ENCODE data around the gene SRMS.

Gene SRMS

GRCh38 chr20:63543131-63543530 is 4.4 kb downstream of the SRMS start:
- in situ Hi-C loops (cut with MboI; ENCODE audit: low pct_unique_long_range_greater_than_20kb, low sequenced_read_pairs, unreplicated experiment): no loop called here
- TF ChIP-seq CTCF (IDR thresholded peaks at IDR 0.05; ENCODE audit: extremely low read depth, insufficient read depth, missing control alignments): no peak
- DNase-seq (ENCODE audit: low spot score): no peak

GRCh38 chr20:63542696-63543095 is 4.9 kb downstream of the SRMS start:
- in situ Hi-C loops (cut with MboI; ENCODE audit: low pct_unique_long_range_greater_than_20kb, low sequenced_read_pairs, unreplicated experiment): no loop called here
- no peak for TF ChIP-seq CTCF (IDR thresholded peaks at IDR 0.05; ENCODE audit: extremely low read depth, insufficient read depth, missing control alignments)
- DNase-seq (ENCODE audit: low spot score): peak; percentile 90

GRCh38 chr20:63542031-63542559 is 5.5 kb downstream of the SRMS start:
- DNase-seq (ENCODE audit: low spot score): no peak
- in situ Hi-C loops (cut with MboI; ENCODE audit: low pct_unique_long_range_greater_than_20kb, low sequenced_read_pairs, unreplicated experiment): no loop called here
- no peak for TF ChIP-seq CTCF (IDR thresholded peaks at IDR 0.05; ENCODE audit: extremely low read depth, insufficient read depth, missing control alignments)

- in situ Hi-C loops (cut with MboI; ENCODE audit: low pct_unique_long_range_greater_than_20kb, low sequenced_read_pairs, unreplicated experiment): no loop called here
Observed at GRCh38 chr20:63541371-63541770, 6.2 kb downstream of the SRMS start.

GRCh38 chr20:63540417-63541186 is 6.9 kb downstream of the SRMS start:
- DNase-seq (ENCODE audit: low spot score): no peak
- in situ Hi-C loops (cut with MboI; ENCODE audit: low pct_unique_long_range_greater_than_20kb, low sequenced_read_pairs, unreplicated experiment): no loop called here
- no peak for TF ChIP-seq CTCF (IDR thresholded peaks at IDR 0.05; ENCODE audit: extremely low read depth, insufficient read depth, missing control alignments)

More at GRCh38 chr20:63541371-63541770, 6.2 kb downstream of the SRMS start:
- DNase-seq (ENCODE audit: low spot score): no peak
- no peak for TF ChIP-seq CTCF (IDR thresholded peaks at IDR 0.05; ENCODE audit: extremely low read depth, insufficient read depth, missing control alignments)

- no peak for TF ChIP-seq CTCF (IDR thresholded peaks at IDR 0.05; ENCODE audit: extremely low read depth, insufficient read depth, missing control alignments)
- no peak for DNase-seq (ENCODE audit: low spot score)
- in situ Hi-C loops (cut with MboI; ENCODE audit: low pct_unique_long_range_greater_than_20kb, low sequenced_read_pairs, unreplicated experiment): no loop called here
Observed at GRCh38 chr20:63539441-63540370, 7.8 kb downstream of the SRMS start.

Data from GM13977 (cell line).